ENCODE results near the gene IGF1. TPM values are rescaled to one million over a fixed set of nuclear protein-coding genes. Genes with fewer than 3 reads are reported as not detected.

IGF1 gene
- total and polyA plus RNA-seq, 8 donors, result 0.89 to 14.5 (median 10.2) TPM

DNA sequence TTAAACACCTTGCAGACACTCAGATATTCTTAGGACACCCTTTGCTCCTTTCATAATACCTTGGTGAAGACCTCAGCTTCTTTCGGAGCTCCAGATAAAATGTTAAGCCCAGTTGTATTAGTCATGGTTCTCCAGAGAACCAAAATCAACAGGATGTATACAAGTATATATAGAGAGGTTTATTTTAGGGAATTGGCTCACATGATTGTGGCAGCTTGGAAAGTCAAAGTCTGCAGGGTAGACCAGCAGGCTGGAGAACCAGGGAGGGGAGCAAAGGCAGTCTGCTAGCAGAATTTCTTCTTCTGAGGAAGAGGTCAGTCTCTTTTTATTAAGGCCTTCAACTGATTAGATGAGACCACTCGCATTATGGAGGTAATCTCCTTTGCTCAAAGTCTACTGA lies 6.9 kb upstream of the IGF1 start:
- TF ChIP-seq POLR2A (IDR thresholded peaks at IDR 0.05), result no peak
- no peak for TF ChIP-seq POLR2AphosphoS5 (IDR thresholded peaks at IDR 0.05)
- no peak for TF ChIP-seq CTCF (IDR thresholded peaks at IDR 0.05)
- TF ChIP-seq EP300 (IDR thresholded peaks at IDR 0.05), result no peak
- peaks cover 0 to 14% (median 8%) of the 10 kb centered on the region in 4 donors for H3K4me1 ChIP-seq
- 82 to 96% (median 90%) methylated on average over 2 of the region's 2 CpGs for WGBS, 5 donors
- no peaks in the 10 kb centered on the region for H3K36me3 ChIP-seq
- H3K4me3 ChIP-seq, result no peak overlapping the region
- DNase-seq, result no peak
- no peaks in the 10 kb centered on the region for H3K27me3 ChIP-seq
- H3K27ac ChIP-seq, result no peak overlapping the region
- intact Hi-C loops (cut with DNase I; ENCODE audit: low total_unique reads), result no loop called here
- H3K9me3 ChIP-seq, result peaks cover 0 to under 1% (median 0%) of the 10 kb centered on the region in 4 donors

- no peak for TF ChIP-seq CTCF (IDR thresholded peaks at IDR 0.05)
- TF ChIP-seq EP300 (IDR thresholded peaks at IDR 0.05), result no peak
- Histone ChIP-seq H3K4me3 (no peak overlapping the region), H3K27me3 (no peaks in the 10 kb centered on the region), H3K27ac (no peak overlapping the region), H3K9me3 (no peaks in the 10 kb centered on the region), H3K4me1 (peaks cover 0 to 16% (median 10%) of the 10 kb centered on the region in 4 donors), H3K36me3 (no peaks in the 10 kb centered on the region)
- DNase-seq, result no peak
- intact Hi-C loops (cut with DNase I; ENCODE audit: low total_unique reads), result no loop called here
- 60 to 67% (median 65%) methylated on average over 2 of the region's 2 CpGs for WGBS, 5 donors
Measured at GRCh38 chr12:102486153-102486552, 5.8 kb upstream of the IGF1 start.

GRCh38 chr12:102484428-102484958 lies 4.1 kb upstream of the IGF1 start:
- peak overlapping the region in 3 of 4 donors; percentile 27 to 37 (median 35) for H3K4me3 ChIP-seq
- intact Hi-C loops (cut with DNase I; ENCODE audit: low total_unique reads), result no loop called here
- no peaks in the 10 kb centered on the region for H3K36me3 ChIP-seq
- peak overlapping the region in 4 of 5 donors; percentile 18 to 77 (median 40) for H3K27ac ChIP-seq
- H3K4me1 ChIP-seq, result peaks cover 0 to 33% (median 21%) of the 10 kb centered on the region in 4 donors
- DNase-seq, result peak; percentile 52 to 76
- no peaks in the 10 kb centered on the region for H3K9me3 ChIP-seq
- WGBS, 5 donors, result 10 to 18% (median 15%) methylated on average over 12 of the region's 12 CpGs
- TF ChIP-seq POLR2AphosphoS5 (IDR thresholded peaks at IDR 0.05), result peak in 1 of 3 donors; percentile 4
- no peak for TF ChIP-seq EP300 (IDR thresholded peaks at IDR 0.05)
- TF ChIP-seq POLR2A (IDR thresholded peaks at IDR 0.05), result no peak
- TF ChIP-seq CTCF (IDR thresholded peaks at IDR 0.05), result peak in 5 of 7 experiments; percentile 69 to 98 (median 89)
- no peaks in the 10 kb centered on the region for H3K27me3 ChIP-seq

DNA sequence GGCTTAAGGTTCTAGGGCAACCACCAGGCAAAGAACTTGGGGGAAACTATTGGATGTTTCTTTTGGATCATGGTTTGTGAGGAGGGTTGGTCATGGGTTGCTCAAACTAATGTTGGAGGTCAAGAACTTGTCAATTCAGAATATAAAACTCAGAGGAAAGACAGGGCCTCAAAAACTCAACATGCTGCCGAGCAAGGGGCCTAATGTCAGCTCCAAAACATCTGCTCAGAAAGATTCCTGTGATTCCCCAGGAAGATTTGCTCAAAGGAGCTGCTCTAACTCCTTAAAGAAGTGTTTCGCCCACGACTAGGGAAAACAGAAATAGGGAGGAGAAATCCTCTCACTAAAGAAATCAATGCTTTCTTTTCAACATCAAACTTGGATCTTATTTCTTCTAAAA lies 3.7 kb upstream of the IGF1 start:
- intact Hi-C loops (cut with DNase I; ENCODE audit: low total_unique reads), result no loop called here

More for the DNA sequence above, 3.7 kb upstream of the IGF1 start:
- Histone ChIP-seq H3K27me3 (no peaks in the 10 kb centered on the region), H3K27ac (peak overlapping the region in 4 of 5 donors; percentile 18 to 77 (median 40)), H3K4me3 (peak overlapping the region in 3 of 4 donors; percentile 27 to 37 (median 35)), H3K9me3 (no peaks in the 10 kb centered on the region), H3K36me3 (no peaks in the 10 kb centered on the region), H3K4me1 (peaks cover 0 to 38% (median 26%) of the 10 kb centered on the region in 4 donors)
- 39 to 69% (median 57%) methylated on average over 3 of the region's 3 CpGs for WGBS, 5 donors
- no peak for DNase-seq
- TF ChIP-seq POLR2AphosphoS5 (IDR thresholded peaks at IDR 0.05) (no peak), CTCF (IDR thresholded peaks at IDR 0.05) (no peak), EP300 (IDR thresholded peaks at IDR 0.05) (no peak), POLR2A (IDR thresholded peaks at IDR 0.05) (no peak)
